B cell (primary cell): ENCODE results near the gene ERI2. TPM values are rescaled to one million over a fixed set of nuclear protein-coding genes. Genes with fewer than 3 reads are reported as not detected.

Experiments
- ATAC-seq: fragments of 200-7000 bp; cut with Tn5 transposase; one replicate; pipeline ENCODE4 v1.10.0; 2021; ENCODE audit warnings: low read depth, mild to moderate bottlenecking, moderate number of reproducible peaks, moderate library complexity
- CTCF ChIA-PET: fragments of 350-600 bp; sonication (Branson Sonifier 250); formaldehyde crosslinking; loops from one replicate; lab custom pipeline; 2021; ENCODE audit warnings: antibody characterized with exemption, inconsistent platforms; lab: Charles Lee
- POLR2A ChIA-PET: fragments of 350-600 bp; sonication (Branson Sonifier 250); formaldehyde crosslinking; loops from one replicate; lab custom pipeline; 2021; ENCODE audit warnings: antibody characterized with exemption; lab: Charles Lee
- DNase-seq: peaks from one replicate; pipeline ENCODE4 v3.0.0; 2013
- H2AFZ ChIP-seq: 2 replicates; pipeline ENCODE4 v1.6.1; 2012; ENCODE audit warnings: mild to moderate bottlenecking, low read depth, low read length; ENCODE audit not compliant: insufficient read depth, poor library complexity, severe bottlenecking
- H3K27ac ChIP-seq, 2 donors: 1 replicate in 1 of 2; 2 replicates in 1 of 2; pipeline ENCODE4 v1.5.1; 2012 to 2013; ENCODE audit warnings: low read length in 2 of 2, mild to moderate bottlenecking in 2 of 2, moderate library complexity in 1 of 2
- H3K27me3 ChIP-seq, 4 experiments: fragments of 200-600 bp in 1 of 4; sonication (generic) in 1 of 4; replicated peaks in 1 of 4; 1 replicate in 2 of 4; 2 replicates in 2 of 4; pipeline versions ENCODE4 v1.6.1 to v1.7.0; 2013 to 2016; ENCODE audit warnings: low read length in 3 of 4, mild to moderate bottlenecking in 2 of 4, mixed read lengths in 1 of 4, moderate library complexity in 1 of 4; ENCODE audit not compliant: insufficient read depth in 4 of 4, control insufficient read depth in 3 of 4; ENCODE audit errors: control extremely low read depth in 1 of 4
- H3K36me3 ChIP-seq, 2 experiments: replicated peaks in 1 of 2; 1 replicate in 1 of 2; 2 replicates in 1 of 2; pipeline versions ENCODE4 v1.6.1 to v1.7.1; 2013; ENCODE audit warnings: low read length in 1 of 2; ENCODE audit not compliant: insufficient read depth in 2 of 2, control insufficient read depth in 1 of 2; ENCODE audit errors: control extremely low read depth in 1 of 2, extremely low read depth in 1 of 2
- H3K4me1 ChIP-seq, 2 donors: fragments of 200-600 bp in 1 of 2; sonication (generic) in 1 of 2; 1 replicate in 1 of 2; 2 replicates in 1 of 2; pipeline versions ENCODE4 v1.5.1 to v1.6.1; 2013 to 2017; ENCODE audit warnings: low read length in 2 of 2; ENCODE audit not compliant: control insufficient read depth in 2 of 2, insufficient read depth in 2 of 2
- H3K4me2 ChIP-seq: replicated peaks from 2 replicates; pipeline ENCODE3; 2012; ENCODE audit warnings: mild to moderate bottlenecking, low read depth, low read length; ENCODE audit not compliant: poor library complexity, severe bottlenecking
- H3K4me3 ChIP-seq, 5 experiments: fragments of 200-600 bp in 1 of 5; sonication (generic) in 1 of 5; 1 replicate in 3 of 5; 2 replicates in 2 of 5; pipeline versions ENCODE4 v1.5.1 to v1.7.0; 2011 to 2016; ENCODE audit warnings: low read length in 4 of 5, mild to moderate bottlenecking in 4 of 5, low read depth in 2 of 5, control low read depth in 1 of 5, moderate library complexity in 1 of 5; ENCODE audit not compliant: insufficient read depth in 1 of 5; ENCODE audit errors: control extremely low read depth in 1 of 5, extremely low read depth in 1 of 5
- H3K79me2 ChIP-seq: fragments of 200-600 bp; sonication (generic); one replicate; pipeline ENCODE4 v1.6.0; 2016; ENCODE audit warnings: low read length; ENCODE audit not compliant: control insufficient read depth, insufficient read depth
- H3K9ac ChIP-seq: fragments of 200-600 bp; sonication (generic); 2 replicates; pipeline ENCODE4 v1.6.1; 2017; ENCODE audit warnings: mild to moderate bottlenecking, low read length, moderate library complexity
- H3K9me3 ChIP-seq, 3 donors: one replicate each; pipeline versions ENCODE4 v1.6.1 to v1.7.1; 2013; ENCODE audit warnings: low read length in 2 of 3; ENCODE audit not compliant: control insufficient read depth in 2 of 3, insufficient read depth in 1 of 3; ENCODE audit errors: control extremely low read depth in 1 of 3
- H4K20me1 ChIP-seq: 2 replicates; pipeline ENCODE4 v1.6.0; 2012; ENCODE audit warnings: mild to moderate bottlenecking, low read length; ENCODE audit not compliant: insufficient read depth, control insufficient read depth, poor library complexity, severe bottlenecking
- H3K27ac Mint-ChIP-seq: one replicate; pipeline ENCODE4 v1.8.0; 2021; ENCODE audit warnings: mixed read lengths
- H3K27me3 Mint-ChIP-seq: one replicate; pipeline ENCODE4 v1.8.0; 2021; ENCODE audit warnings: mixed read lengths
- H3K4me1 Mint-ChIP-seq: one replicate; pipeline ENCODE4 v1.8.0; 2021; ENCODE audit warnings: mixed read lengths
- H3K4me3 Mint-ChIP-seq: one replicate; pipeline ENCODE4 v1.8.0; 2021; ENCODE audit warnings: mixed read lengths
- H3K9me3 Mint-ChIP-seq: one replicate; pipeline ENCODE4 v1.8.0; 2022; ENCODE audit warnings: mixed read lengths; ENCODE audit not compliant: insufficient read depth
- EZH2 ChIP-seq: IDR thresholded peaks from 2 replicates; pipeline ENCODE4 v1.6.1; 2012; ENCODE audit warnings: borderline replicate concordance, low read depth, mild to moderate bottlenecking, moderate library complexity, low read length; ENCODE audit not compliant: insufficient read depth, poor library complexity, severe bottlenecking
- WGBS: methylation state at CpG from one replicate; pipeline ENCODE4 v1.1.5; 2013; ENCODE audit warnings: missing lambda C conversion rate; ENCODE audit not compliant: insufficient coverage; 5-methylcytosine and 5-hydroxymethylcytosine counted together
- intact Hi-C: fragments of 100-400 bp; cut with micrococcal nuclease; formaldehyde crosslinking; loops from one replicate; pipeline ENCODE4 v1.10.0; 2022
- polyA plus RNA-seq: library from polyadenylated mRNA; depleted of rRNA; stranded (reverse); fragments of >200 nt; gene quantifications from 2 replicates; pipeline ENCODE4 v1.2.3, GENCODE V29; 2012
- total RNA-seq, 2 donors: library from RNA; stranded (reverse); fragments of 120-200 nt in 1 of 2; gene quantifications; 1 replicate in 1 of 2; 2 replicates in 1 of 2; pipeline versions ENCODE4 v1.2.3 to v1.2.4, GENCODE V29; 2013 to 2022
- TF ChIP-seq, protein P1 (sequence below): fragments of 200-600 bp; IDR thresholded peaks from one replicate; pipeline ENCODE4 v1.8.0; 2022; ENCODE audit warnings: antibody characterized with exemption, mild to moderate bottlenecking

The ERI2 gene
- total and polyA plus RNA-seq, 2 donors (not counting 1 experiment from before 2014, with no cell fraction given): 1.6 to 4.9 TPM

DNA sequence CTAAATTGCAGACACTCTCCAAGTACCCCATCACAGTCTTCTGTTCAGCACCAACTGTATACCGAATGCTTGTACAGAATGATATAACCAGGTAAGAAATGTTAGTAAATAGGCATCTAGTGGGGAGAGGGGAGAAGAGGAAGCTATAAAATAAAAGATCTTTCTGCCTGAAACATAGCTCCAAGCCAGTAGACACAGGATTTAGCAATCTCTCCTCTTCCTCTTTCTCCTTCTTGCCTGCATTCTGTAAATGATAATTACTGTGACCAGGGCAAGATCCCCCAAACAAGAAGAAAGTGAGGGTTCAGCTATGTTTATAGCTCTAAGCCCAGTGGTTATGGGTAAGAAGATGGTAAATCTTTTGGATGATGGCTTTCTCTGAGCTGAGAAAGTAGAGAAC, 24.6 kb downstream of the ERI2 start:
- H3K36me3 ChIP-seq: peaks cover 0 to 2% of the 10 kb centered on the region in 2 experiments
- no peak for ATAC-seq
- no peak overlapping the region for H3K27ac ChIP-seq
- no peaks in the 10 kb centered on the region for H3K4me1 ChIP-seq
- H3K9me3 ChIP-seq: peaks cover 0 to 5% (median 3%) of the 10 kb centered on the region in 3 donors
- no peaks in the 10 kb centered on the region for H3K27me3 ChIP-seq
- H3K4me3 Mint-ChIP-seq: no peak overlapping the region
- no peak for TF ChIP-seq EZH2
- TF ChIP-seq, protein P1, sequence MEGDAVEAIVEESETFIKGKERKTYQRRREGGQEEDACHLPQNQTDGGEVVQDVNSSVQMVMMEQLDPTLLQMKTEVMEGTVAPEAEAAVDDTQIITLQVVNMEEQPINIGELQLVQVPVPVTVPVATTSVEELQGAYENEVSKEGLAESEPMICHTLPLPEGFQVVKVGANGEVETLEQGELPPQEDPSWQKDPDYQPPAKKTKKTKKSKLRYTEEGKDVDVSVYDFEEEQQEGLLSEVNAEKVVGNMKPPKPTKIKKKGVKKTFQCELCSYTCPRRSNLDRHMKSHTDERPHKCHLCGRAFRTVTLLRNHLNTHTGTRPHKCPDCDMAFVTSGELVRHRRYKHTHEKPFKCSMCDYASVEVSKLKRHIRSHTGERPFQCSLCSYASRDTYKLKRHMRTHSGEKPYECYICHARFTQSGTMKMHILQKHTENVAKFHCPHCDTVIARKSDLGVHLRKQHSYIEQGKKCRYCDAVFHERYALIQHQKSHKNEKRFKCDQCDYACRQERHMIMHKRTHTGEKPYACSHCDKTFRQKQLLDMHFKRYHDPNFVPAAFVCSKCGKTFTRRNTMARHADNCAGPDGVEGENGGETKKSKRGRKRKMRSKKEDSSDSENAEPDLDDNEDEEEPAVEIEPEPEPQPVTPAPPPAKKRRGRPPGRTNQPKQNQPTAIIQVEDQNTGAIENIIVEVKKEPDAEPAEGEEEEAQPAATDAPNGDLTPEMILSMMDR: no peak
- H2AFZ ChIP-seq: no peak overlapping the region
- CTCF ChIA-PET: no interaction called here
- H3K4me1 Mint-ChIP-seq: no peaks in the 10 kb centered on the region
- no peak overlapping the region for H3K9ac ChIP-seq
- H3K27me3 Mint-ChIP-seq: no peaks in the 10 kb centered on the region
- no peak overlapping the region for H3K4me3 ChIP-seq
- POLR2A ChIA-PET: interaction anchor here (0.6 kb wide), 1 partner anchor 176 kb away, joined by 12 read pairs; no protein-coding TSS in a partner anchor
- no peaks in the 10 kb centered on the region for H4K20me1 ChIP-seq
- intact Hi-C loops: no loop called here
- no peak overlapping the region for H3K4me2 ChIP-seq
- no peaks in the 10 kb centered on the region for H3K79me2 ChIP-seq
- DNase-seq: no peak
- WGBS: no CpG with 5 or more reads among the region's 1 CpG
- no peaks in the 10 kb centered on the region for H3K9me3 Mint-ChIP-seq
- no peak overlapping the region for H3K27ac Mint-ChIP-seq

DNA sequence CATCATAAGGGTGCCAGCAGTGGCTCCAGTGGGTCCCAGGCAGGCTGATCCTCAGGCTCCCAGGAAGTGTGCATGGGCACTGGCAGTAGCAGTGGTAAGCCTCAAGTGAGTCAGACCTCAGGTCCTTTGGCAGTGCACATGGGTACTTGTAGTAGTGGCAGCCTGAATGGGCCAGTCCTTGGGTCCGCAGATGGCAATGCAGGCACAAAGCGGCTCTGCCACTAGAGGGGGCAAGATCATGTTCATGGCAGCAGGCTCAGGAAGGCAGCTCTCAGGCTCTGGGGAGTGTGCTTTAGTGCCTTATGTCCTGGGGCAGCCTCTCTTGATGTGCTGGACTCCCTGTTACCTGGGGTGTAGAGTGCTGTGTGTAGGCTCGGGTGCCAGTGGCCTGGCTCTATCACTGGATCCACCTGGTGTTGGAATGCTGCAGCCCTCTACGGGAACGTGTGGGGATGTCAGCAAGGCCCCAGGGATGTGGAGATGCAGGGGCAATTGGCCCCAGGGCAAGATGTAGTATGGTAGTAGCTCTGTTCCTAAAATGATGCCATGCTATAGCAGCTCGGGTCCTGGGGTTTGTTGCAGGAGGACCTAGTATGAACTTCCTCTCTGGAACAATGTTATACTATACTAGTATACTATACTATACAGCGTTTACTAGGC, 31.4 kb downstream of the ERI2 start:
- H3K4me3 Mint-ChIP-seq: no peak overlapping the region
- H3K9me3 ChIP-seq: no peaks in the 10 kb centered on the region
- H3K4me1 Mint-ChIP-seq: no peaks in the 10 kb centered on the region
- WGBS: 79% methylated on average over 5 of the region's 7 CpGs
- no peak overlapping the region for H3K4me2 ChIP-seq
- DNase-seq (peak; percentile 56), ATAC-seq (peak; percentile 65)
- CTCF ChIA-PET: interaction anchor here (0.7 to 1.6 kb wide), 2 partner anchors 20 to 98 kb away, joined by 3 to 4 read pairs; no protein-coding TSS in a partner anchor
- no peaks in the 10 kb centered on the region for H3K79me2 ChIP-seq
- H2AFZ ChIP-seq: no peak overlapping the region
- H3K27ac ChIP-seq: no peak overlapping the region
- POLR2A ChIA-PET: no interaction called here
- no peaks in the 10 kb centered on the region for H3K27me3 Mint-ChIP-seq
- H3K9ac ChIP-seq: no peak overlapping the region
- H3K9me3 Mint-ChIP-seq: no peaks in the 10 kb centered on the region
- intact Hi-C loops: no loop called here
- no peaks in the 10 kb centered on the region for H3K27me3 ChIP-seq
- no peak for TF ChIP-seq EZH2
- TF ChIP-seq, protein P1: peak; percentile 65
- H3K4me3 ChIP-seq: no peak overlapping the region
- no peaks in the 10 kb centered on the region for H3K4me1 ChIP-seq
- no peaks in the 10 kb centered on the region for H4K20me1 ChIP-seq
- H3K36me3 ChIP-seq: no peaks in the 10 kb centered on the region
- no peak overlapping the region for H3K27ac Mint-ChIP-seq
